Stimulated activated CD4-positive, alpha-beta T cell treated with anti-CD3 and anti-CD28 coated beads, TNF-alpha, amount 100 ng/mL, for 48 hours (primary cell): Measurements from ENCODE around the gene MAPT.
"Not testable (repeated sequence)": the region's sequence is repeated elsewhere in the genome, so short reads cannot be mapped to it uniquely, and the experiment has no call there.

Experiments used
- DNase-seq, 3 donors: peaks; one replicate each; pipeline ENCODE4 v3.0.0-alpha.2; 2020; ENCODE audit warnings: low read depth in 3 of 3

MAPT gene

GRCh38 chr17:45992904-45993303, 98.5 kb downstream of the MAPT start:
- DNase-seq: no peak

GRCh38 chr17:45993962-45994627, 99.7 kb downstream of the MAPT start:
- DNase-seq: no peak

GRCh38 chr17:45994987-45995386, 100.6 kb downstream of the MAPT start:
- no peak for DNase-seq

GRCh38 chr17:45995627-45996270, 101.4 kb downstream of the MAPT start:
- no peak for DNase-seq

- DNase-seq: no peak
Observed at GRCh38 chr17:45996282-45996937, 102.1 kb downstream of the MAPT start.

- DNase-seq: no peak
Observed at GRCh38 chr17:45997166-45997565, 102.8 kb downstream of the MAPT start.

GRCh38 chr17:45997624-45998023, 103.3 kb downstream of the MAPT start:
- no peak for DNase-seq

- no peak for DNase-seq
Observed at GRCh38 chr17:45998987-45999899, 104.9 kb downstream of the MAPT start, which contains the start of gene STH. TSS of gene STH (plus strand) at chr17:45999250. CDS start at chr17:45999280, 30 bp downstream.

GRCh38 chr17:45999900-46000290, 105.5 kb downstream of the MAPT start:
- DNase-seq: no peak

- no peak for DNase-seq
Observed at GRCh38 chr17:46000292-46000691, 105.9 kb downstream of the MAPT start.

GRCh38 chr17:46000757-46001156, 106.4 kb downstream of the MAPT start:
- no peak for DNase-seq

GRCh38 chr17:46001390-46002310, 107.3 kb downstream of the MAPT start:
- DNase-seq: no peak

GRCh38 chr17:46002311-46002972, 108.1 kb downstream of the MAPT start:
- peak; percentile 41 to 53 (median 42) for DNase-seq

- no peak for DNase-seq
Observed at GRCh38 chr17:46002973-46003316, 108.6 kb downstream of the MAPT start.

GRCh38 chr17:46003907-46004748, 109.8 kb downstream of the MAPT start:
- no peak for DNase-seq

- DNase-seq: not testable (repeated sequence)
Observed at GRCh38 chr17:46006082-46006481, 111.7 kb downstream of the MAPT start.

- DNase-seq: no peak
Observed at GRCh38 chr17:46007461-46007965, 113.2 kb downstream of the MAPT start.

- DNase-seq: no peak
Observed at GRCh38 chr17:46008591-46008990, 114.2 kb downstream of the MAPT start.
